ENCODE results near the gene NEUROD1.

NEUROD1 gene

DNA sequence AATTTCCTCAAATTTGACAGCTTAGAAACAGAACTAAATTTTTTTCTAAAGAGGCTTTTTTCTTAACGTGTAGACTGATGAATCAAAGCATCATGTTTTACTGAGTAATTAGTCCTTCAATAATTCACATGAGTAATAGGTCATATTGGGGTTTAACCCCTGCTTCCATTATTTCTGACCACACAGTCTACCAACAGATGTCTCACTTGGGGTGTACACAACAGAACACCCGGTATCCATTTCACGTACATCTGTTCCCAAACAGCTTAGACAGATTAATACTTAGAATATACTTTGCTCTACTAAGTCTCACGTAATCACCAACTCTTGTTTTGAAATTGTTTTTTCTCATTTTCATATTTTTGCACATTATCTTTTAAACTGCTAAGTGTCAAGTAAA lies 38.2 kb downstream of the NEUROD1 start:
- H3K9me3 Mint-ChIP-seq = no peaks in the 10 kb centered on the region
- DNase-seq (ENCODE audit: low spot score) = no peak

DNA sequence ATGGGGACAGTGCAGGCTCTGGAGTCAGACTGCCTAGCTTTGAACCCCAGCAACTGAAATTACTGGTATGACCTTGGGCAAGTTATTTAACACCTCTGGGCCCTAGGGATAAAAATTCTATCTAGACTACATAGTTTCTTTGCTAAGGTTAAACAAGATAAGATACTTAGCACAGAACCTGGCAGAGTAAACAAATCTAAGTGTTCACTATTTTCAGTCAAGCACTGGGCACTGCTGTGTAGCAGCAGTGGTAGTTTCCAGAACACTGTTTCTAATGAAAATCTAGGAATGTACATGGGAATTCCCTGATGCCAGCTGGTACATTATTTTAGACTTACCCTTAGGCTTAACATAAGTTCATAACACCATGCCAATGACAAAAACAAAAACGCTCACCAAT lies 40.6 kb downstream of the NEUROD1 start:
- no peak overlapping the region for H3K4me3 Mint-ChIP-seq
- DNase-seq (ENCODE audit: low spot score) = no peak
- no peak overlapping the region for H3K27ac Mint-ChIP-seq
- H3K9me3 Mint-ChIP-seq = no peaks in the 10 kb centered on the region
- no peaks in the 10 kb centered on the region for H3K36me3 Mint-ChIP-seq (ENCODE audit: low read depth)
- H3K4me1 Mint-ChIP-seq (ENCODE audit: low read depth) = no peaks in the 10 kb centered on the region
- H3K27me3 Mint-ChIP-seq (ENCODE audit: low read depth) = peaks cover 19% of the 10 kb centered on the region

More for the DNA sequence above, 38.2 kb downstream of the NEUROD1 start:
- no peaks in the 10 kb centered on the region for H3K4me1 Mint-ChIP-seq (ENCODE audit: low read depth)
- no peaks in the 10 kb centered on the region for H3K36me3 Mint-ChIP-seq (ENCODE audit: low read depth)
- no peak overlapping the region for H3K4me3 Mint-ChIP-seq
- peaks cover 23% of the 10 kb centered on the region for H3K27me3 Mint-ChIP-seq (ENCODE audit: low read depth)
- H3K27ac Mint-ChIP-seq = no peak overlapping the region

DNA sequence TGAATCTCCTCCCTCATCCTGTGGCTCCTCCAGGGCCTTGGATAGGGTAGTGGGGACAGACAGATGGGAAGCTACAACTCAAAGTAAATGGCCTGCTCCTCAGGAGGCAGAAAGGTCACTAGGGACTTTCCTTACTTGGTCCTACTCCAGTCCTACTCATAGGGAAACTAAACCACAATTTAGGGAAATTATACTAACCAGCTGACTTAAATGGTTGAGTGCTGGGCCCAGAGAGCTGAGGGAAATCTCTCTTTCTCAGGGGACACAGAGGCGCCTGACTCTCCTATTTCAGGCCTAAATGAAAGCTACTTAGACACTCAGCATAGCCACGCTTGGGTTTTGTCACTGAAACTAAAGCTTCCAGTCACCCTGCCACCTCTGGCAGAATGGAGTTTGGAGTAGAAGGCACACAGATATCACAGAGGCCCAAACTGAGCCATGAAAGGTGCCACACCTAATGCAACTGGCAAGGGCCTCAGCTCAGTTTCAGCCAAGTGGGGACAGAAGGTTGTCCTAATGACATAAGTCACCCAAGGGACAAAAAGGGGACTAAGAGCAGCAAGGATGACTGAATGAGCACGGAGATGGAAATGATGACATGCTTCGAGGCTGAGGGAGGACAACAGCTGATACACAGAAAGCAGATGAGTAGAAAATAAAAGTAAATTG lies 47.5 kb downstream of the NEUROD1 start:
- DNase-seq (ENCODE audit: low spot score) = no peak
- Mint-ChIP-seq H3K27ac (no peak overlapping the region), H3K4me3 (no peak overlapping the region)

DNA sequence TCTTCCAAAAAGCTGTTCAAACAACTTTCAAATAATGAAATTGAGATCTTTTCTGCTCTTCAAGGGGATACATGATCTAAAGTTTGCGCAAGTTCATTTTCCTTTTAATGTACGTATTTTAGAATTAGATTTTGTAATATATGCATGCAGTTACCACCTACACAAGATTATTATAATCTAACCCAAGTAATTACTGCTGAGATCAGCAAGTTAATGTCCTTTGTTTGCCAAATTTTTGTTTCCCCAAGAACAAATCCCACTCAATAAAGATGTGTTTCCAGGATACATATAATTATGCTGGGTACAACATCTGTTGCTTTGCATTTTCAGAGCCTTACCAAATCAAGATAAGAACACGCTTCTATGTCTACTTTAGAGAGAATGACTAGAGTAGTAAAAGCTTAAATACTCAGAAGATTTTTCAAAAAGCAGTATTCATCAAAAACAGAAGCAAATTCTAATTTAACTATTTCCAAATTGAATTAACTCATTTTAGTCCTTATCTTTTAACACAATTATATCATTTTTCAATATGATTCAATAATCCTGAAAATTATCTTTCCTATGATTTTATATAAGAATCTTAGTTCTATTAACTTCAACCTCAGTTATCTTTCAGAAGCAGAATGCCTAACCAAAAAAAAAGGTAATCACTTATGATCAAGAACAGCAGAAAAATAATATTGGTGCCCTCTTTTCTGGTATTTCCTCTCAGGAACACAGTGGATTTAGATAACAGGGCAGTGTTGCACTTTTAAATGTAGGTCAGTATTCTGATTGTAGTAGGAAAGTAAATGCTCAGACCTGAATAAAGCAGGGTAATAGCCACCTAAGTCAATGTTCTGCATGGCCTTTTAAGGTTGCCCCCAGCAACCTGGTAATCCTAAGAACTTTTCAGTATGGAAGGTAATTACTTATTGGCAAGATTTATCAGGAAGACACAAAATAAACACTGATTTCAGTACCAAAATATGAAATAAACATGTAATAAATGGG lies 51.4 kb downstream of the NEUROD1 start:
- Mint-ChIP-seq H3K27me3 (ENCODE audit: low read depth) (peaks cover 61% of the 10 kb centered on the region), H3K27ac (no peak overlapping the region), H3K36me3 (ENCODE audit: low read depth) (no peaks in the 10 kb centered on the region), H3K4me3 (no peak overlapping the region), H3K9me3 (no peaks in the 10 kb centered on the region), H3K4me1 (ENCODE audit: low read depth) (no peaks in the 10 kb centered on the region)
- no peak for DNase-seq (ENCODE audit: low spot score)

More for the DNA sequence above, 47.5 kb downstream of the NEUROD1 start:
- Mint-ChIP-seq H3K4me1 (ENCODE audit: low read depth) (no peaks in the 10 kb centered on the region), H3K9me3 (no peaks in the 10 kb centered on the region), H3K36me3 (ENCODE audit: low read depth) (no peaks in the 10 kb centered on the region), H3K27me3 (ENCODE audit: low read depth) (peaks cover 58% of the 10 kb centered on the region)

DNA sequence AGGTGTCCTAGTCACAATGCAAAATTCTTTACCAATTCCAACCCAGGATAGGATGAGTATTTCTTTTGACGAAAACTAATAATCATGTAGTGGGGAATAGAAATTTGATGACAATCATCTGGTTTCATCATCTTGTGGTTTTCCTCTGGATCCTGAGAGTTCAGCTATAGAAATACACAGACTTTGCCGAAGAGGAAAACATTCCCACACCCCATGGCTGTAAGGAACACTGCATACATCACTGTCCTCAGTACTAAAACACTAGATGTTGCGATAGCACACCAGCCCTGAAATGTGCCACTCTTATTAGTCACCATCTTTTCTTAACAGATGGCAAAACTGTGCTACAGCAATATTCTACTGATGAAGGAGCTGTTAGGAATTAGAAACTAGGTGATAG lies 52.8 kb downstream of the NEUROD1 start:
- Mint-ChIP-seq H3K9me3 (no peaks in the 10 kb centered on the region), H3K27me3 (ENCODE audit: low read depth) (peaks cover 57% of the 10 kb centered on the region), H3K4me3 (no peak overlapping the region), H3K4me1 (ENCODE audit: low read depth) (no peaks in the 10 kb centered on the region), H3K36me3 (ENCODE audit: low read depth) (no peaks in the 10 kb centered on the region), H3K27ac (no peak overlapping the region)
- no peak for DNase-seq (ENCODE audit: low spot score)

DNA sequence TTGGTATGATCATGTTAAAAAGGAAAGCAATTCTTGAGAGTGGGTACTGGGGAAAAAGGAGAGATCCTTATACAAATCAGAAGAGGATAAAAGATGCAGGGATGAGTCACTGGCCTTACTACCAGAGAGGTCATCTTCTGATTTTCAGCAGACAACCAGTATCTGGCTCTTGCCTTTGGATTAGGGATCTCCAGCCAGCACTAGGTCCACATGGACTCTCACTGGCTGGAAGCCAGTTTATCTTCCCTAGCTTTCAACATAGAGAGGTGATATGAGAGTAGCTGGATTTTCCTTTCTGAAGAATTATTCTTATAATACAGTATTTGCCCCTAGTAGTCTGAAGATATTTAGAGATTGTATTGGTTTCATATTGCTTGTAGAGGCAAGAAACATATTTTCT lies 53.6 kb downstream of the NEUROD1 start:
- H3K27me3 Mint-ChIP-seq (ENCODE audit: low read depth) = peaks cover 55% of the 10 kb centered on the region
- H3K4me3 Mint-ChIP-seq = no peak overlapping the region
- H3K36me3 Mint-ChIP-seq (ENCODE audit: low read depth) = no peaks in the 10 kb centered on the region
- H3K4me1 Mint-ChIP-seq (ENCODE audit: low read depth) = no peaks in the 10 kb centered on the region
- DNase-seq (ENCODE audit: low spot score) = no peak
- no peak overlapping the region for H3K27ac Mint-ChIP-seq
- no peaks in the 10 kb centered on the region for H3K9me3 Mint-ChIP-seq

Data from T-helper 2 cell treated with Interferon-gamma antibody and Interleukin-4, amounts not matched to agents 5 μg/mL and 100 μg/mL, for 36 hours (primary cell).